Panc1 (cell line): ENCODE measurements around the gene PNKP. TPM values are rescaled to one million over a fixed set of nuclear protein-coding genes. Genes with fewer than 3 reads are reported as not detected.

ENCODE experiments used
- ATAC-seq: fragments of 200-7000 bp; cut with Tn5 transposase; 2 replicates; pipeline ENCODE4 v1.9.1; 2020; ENCODE audit warnings: mild to moderate bottlenecking, moderate library complexity
- BruUV-seq: library from RNA; stranded (reverse); fragments of 400-500 nt; replicated peaks from 2 replicates; lab custom pipeline; 2021; lab: Mats Ljungman, UMichigan
- CTCF ChIA-PET: fragments of 300-600 bp; sonication (Branson Sonifier 250); formaldehyde crosslinking; loops from one replicate; lab custom pipeline; 2022; ENCODE audit warnings: antibody characterized with exemption; lab: Charles Lee
- POLR2A ChIA-PET: fragments of 300-600 bp; sonication (Branson Sonifier 250); formaldehyde crosslinking; loops from one replicate; lab custom pipeline; 2022; ENCODE audit warnings: antibody characterized with exemption; lab: Charles Lee
- DNase-seq: peaks from one replicate; pipeline ENCODE4 v3.0.0-alpha.2; 2010; ENCODE audit warnings: low read depth, low spot score
- H3K27ac ChIP-seq: 2 replicates; pipeline ENCODE4 v1.5.1; 2011; ENCODE audit warnings: mild to moderate bottlenecking, low read length, inconsistent platforms
- H3K27me3 ChIP-seq: fragments of 200-500 bp; sonication (Bioruptor generic); 2 replicates; pipeline ENCODE4 v1.6.0; 2014; ENCODE audit warnings: low read length, inconsistent platforms; ENCODE audit not compliant: control insufficient read depth, insufficient read depth
- H3K36me3 ChIP-seq: fragments of 200-500 bp; sonication (Bioruptor generic); 2 replicates; pipeline ENCODE4 v1.5.1; 2014; ENCODE audit warnings: inconsistent platforms, mild to moderate bottlenecking, low read length, moderate library complexity; ENCODE audit not compliant: control insufficient read depth, insufficient read depth
- H3K4me1 ChIP-seq: 2 replicates; pipeline ENCODE4 v1.5.1; 2011; ENCODE audit warnings: inconsistent platforms, mild to moderate bottlenecking, low read length, moderate library complexity; ENCODE audit not compliant: control insufficient read depth, insufficient read depth
- H3K4me3 ChIP-seq, 2 experiments: 2 replicates each; pipeline ENCODE4 v1.5.1; 2011 to 2012; ENCODE audit warnings: low read depth in 2 of 2, low read length in 2 of 2, mild to moderate bottlenecking in 2 of 2, inconsistent platforms in 1 of 2, moderate library complexity in 1 of 2
- H3K9me3 ChIP-seq: fragments of 200-500 bp; sonication (Bioruptor generic); 2 replicates; pipeline ENCODE4 v1.5.1; 2014; ENCODE audit warnings: low read depth, mild to moderate bottlenecking, inconsistent platforms, low read length, moderate library complexity; ENCODE audit not compliant: control insufficient read depth, insufficient read depth
- POLR2AphosphoS5 ChIP-seq: IDR thresholded peaks from 2 replicates; pipeline ENCODE4 v1.6.1; 2012; ENCODE audit warnings: mild to moderate bottlenecking, low read depth, low read length, moderate library complexity
- SIN3A ChIP-seq: IDR thresholded peaks from 2 replicates; pipeline ENCODE4 v1.6.1; 2012; ENCODE audit warnings: low read depth, mild to moderate bottlenecking, low read length, moderate library complexity, borderline replicate concordance; ENCODE audit not compliant: insufficient read depth
- TCF7L2 ChIP-seq: IDR thresholded peaks from 2 replicates; pipeline ENCODE4 v1.6.1; 2011; ENCODE audit warnings: mild to moderate bottlenecking, low read depth, low read length, inconsistent platforms
- in situ Hi-C: cut with HindIII; loops from 2 replicates; pipeline ENCODE4 v1.10.0; 2016; ENCODE audit warnings: low sequenced_read_pairs, low pct_unique_long_range_greater_than_20kb
- intact Hi-C: fragments of 100-400 bp; cut with micrococcal nuclease; formaldehyde crosslinking; loops from one replicate; pipeline ENCODE4 v1.10.0; 2022; ENCODE audit not compliant: unreplicated experiment
- total RNA-seq: library from RNA; stranded (reverse); gene quantifications from one replicate; pipeline ENCODE4 v1.2.1, GENCODE V29; 2021; ENCODE audit not compliant: unreplicated experiment
- TF ChIP-seq, protein P1 (sequence below), 2 experiments: IDR thresholded peaks; 2 replicates each; pipeline ENCODE4 v1.6.1; 2011 to 2012; ENCODE audit warnings: low read depth in 2 of 2, control low read depth in 1 of 2, low read length in 1 of 2, mild to moderate bottlenecking in 1 of 2, moderate library complexity in 1 of 2; ENCODE audit not compliant: insufficient read depth in 1 of 2
- TF ChIP-seq, protein P2 (sequence below): fragments of 450-650 bp; IDR thresholded peaks from 2 replicates; pipeline ENCODE4 v1.5.1; 2017; ENCODE audit warnings: mild to moderate bottlenecking

PNKP gene
- total RNA-seq, 1 experiment from 2014 or later, result 76.7 TPM

DNA sequence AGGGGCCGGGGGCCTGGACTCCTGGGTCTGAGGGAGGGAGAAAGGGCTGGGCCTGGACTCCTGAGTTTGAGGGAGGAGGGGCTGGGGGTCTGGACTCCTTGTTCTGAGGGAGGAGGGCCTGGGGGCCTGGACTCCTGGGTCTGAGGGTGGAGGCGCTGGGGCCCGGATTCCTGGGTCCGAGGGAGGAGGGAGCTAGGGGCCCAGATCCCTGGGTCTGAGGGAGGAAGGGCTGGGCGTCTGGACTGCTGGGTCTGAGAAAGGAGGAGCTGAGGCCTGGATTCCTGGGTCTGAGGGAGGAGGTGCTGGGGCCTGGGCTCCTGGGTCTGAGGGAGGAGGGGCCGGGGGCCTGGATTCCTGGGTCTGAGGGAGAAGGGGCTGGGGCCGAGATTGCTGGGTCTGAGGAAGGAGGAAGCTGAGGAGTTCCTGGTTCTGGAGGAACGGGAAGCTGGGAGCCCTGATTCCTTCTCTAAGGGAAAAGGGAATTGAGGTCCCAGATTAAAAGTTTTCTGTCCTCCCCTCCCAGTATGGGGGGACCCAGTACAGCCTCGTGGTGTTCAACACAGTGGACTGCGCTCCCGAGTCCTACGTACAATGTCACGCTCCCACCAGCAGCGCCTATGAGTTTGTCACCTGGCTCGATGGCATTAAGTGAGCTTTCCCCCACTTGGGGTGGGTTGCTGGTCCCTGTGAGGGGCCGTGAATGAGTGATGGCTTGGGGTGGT is 48.6 kb downstream of the PNKP start:
- no peaks in the 10 kb centered on the region; the same call in 1 of the 2 replicates for H3K36me3 ChIP-seq
- H3K9me3 ChIP-seq, result no peaks in the 10 kb centered on the region
- no peak for TF ChIP-seq POLR2AphosphoS5
- TF ChIP-seq, protein P1, sequence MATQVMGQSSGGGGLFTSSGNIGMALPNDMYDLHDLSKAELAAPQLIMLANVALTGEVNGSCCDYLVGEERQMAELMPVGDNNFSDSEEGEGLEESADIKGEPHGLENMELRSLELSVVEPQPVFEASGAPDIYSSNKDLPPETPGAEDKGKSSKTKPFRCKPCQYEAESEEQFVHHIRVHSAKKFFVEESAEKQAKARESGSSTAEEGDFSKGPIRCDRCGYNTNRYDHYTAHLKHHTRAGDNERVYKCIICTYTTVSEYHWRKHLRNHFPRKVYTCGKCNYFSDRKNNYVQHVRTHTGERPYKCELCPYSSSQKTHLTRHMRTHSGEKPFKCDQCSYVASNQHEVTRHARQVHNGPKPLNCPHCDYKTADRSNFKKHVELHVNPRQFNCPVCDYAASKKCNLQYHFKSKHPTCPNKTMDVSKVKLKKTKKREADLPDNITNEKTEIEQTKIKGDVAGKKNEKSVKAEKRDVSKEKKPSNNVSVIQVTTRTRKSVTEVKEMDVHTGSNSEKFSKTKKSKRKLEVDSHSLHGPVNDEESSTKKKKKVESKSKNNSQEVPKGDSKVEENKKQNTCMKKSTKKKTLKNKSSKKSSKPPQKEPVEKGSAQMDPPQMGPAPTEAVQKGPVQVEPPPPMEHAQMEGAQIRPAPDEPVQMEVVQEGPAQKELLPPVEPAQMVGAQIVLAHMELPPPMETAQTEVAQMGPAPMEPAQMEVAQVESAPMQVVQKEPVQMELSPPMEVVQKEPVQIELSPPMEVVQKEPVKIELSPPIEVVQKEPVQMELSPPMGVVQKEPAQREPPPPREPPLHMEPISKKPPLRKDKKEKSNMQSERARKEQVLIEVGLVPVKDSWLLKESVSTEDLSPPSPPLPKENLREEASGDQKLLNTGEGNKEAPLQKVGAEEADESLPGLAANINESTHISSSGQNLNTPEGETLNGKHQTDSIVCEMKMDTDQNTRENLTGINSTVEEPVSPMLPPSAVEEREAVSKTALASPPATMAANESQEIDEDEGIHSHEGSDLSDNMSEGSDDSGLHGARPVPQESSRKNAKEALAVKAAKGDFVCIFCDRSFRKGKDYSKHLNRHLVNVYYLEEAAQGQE (IDR thresholded peaks at IDR 0.05; ENCODE audit: insufficient read depth in 1 of 2, low read depth in 2 of 2, low read length in 1 of 2), result no peak
- BruUV-seq, result TSS peak; percentile 84
- peak overlapping the region; percentile 92 to 95 for H3K4me3 ChIP-seq
- ChIA-PET CTCF (interaction anchor here (0.7 kb wide), 1 partner anchor 23 kb away, joined by 4 read pairs; no protein-coding TSS in a partner anchor), POLR2A (interaction anchor here (0.6 to 0.7 kb wide), 4 partner anchors 21 to 49 kb away, joined by 3 to 9 read pairs (median 5); no protein-coding TSS in a partner anchor)
- in situ Hi-C loops, result no loop called here
- DNase-seq, result no peak
- H3K27ac ChIP-seq, result peak overlapping the region; percentile 89
- intact Hi-C loops, result no loop called here
- peaks cover 7% of the 10 kb centered on the region; the same call in 1 of the 2 replicates for H3K4me1 ChIP-seq
- H3K27me3 ChIP-seq, result no peaks in the 10 kb centered on the region
- no peak; the same call in 1 of the 2 replicates for ATAC-seq

DNA sequence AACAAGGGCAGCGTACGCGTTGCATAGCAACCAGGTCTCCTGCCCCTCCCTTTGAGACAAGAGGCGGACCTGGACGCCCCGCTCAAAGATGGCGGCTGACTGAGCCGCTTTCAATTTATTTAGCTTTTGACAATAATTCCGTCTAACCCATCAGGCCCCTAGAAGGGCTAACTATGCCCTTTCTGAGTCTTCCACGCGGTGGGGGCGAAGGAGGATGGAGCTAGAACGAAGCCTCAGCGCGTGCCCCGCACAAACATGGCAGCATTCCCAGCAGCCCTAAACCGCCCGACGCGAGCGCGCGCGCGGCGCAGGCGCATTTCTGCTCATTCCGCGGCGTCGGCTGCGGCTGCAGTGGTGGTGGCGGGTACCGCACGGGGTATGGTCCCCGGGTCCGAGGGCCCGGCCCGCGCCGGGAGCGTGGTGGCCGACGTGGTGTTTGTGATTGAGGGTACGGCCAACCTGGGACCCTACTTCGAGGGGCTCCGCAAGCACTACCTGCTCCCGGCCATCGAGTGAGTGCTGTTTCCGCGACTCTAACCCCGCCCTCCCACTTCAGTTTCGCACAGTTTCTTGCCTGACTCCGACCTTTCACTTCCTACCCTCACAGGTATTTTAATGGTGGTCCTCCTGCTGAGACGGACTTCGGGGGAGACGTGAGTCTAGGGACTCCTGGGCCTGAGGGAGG is 49.3 kb downstream of the PNKP start, which contains the start of gene MED25:
TSS of gene MED25 (plus strand) at position 326 of the 685 bp plus-strand sequence. CDS start at position 379, 53 bp downstream.
- ChIA-PET POLR2A (interaction anchor here (0.6 to 0.7 kb wide), 4 partner anchors 27 to 206 kb away, joined by 3 to 9 read pairs (median 4); no protein-coding TSS in a partner anchor), CTCF (interaction anchor here (0.7 kb wide), 1 partner anchor 23 kb away, joined by 4 read pairs; no protein-coding TSS in a partner anchor)
- Histone ChIP-seq H3K9me3 (no peaks in the 10 kb centered on the region), H3K4me1 (peaks cover 7% of the 10 kb centered on the region; the same call in 1 of the 2 replicates), H3K27me3 (no peaks in the 10 kb centered on the region), H3K4me3 (peak within 1 kb of the TSS; percentile 92 to 95), H3K36me3 (no peaks in the 10 kb centered on the region; the same call in 1 of the 2 replicates), H3K27ac (peak within 1 kb of the TSS; percentile 89)
- DNase-seq (peak; percentile 73), ATAC-seq (peak; percentile 84)
- intact Hi-C loops (no loop called here), in situ Hi-C loops (no loop called here)
- no TSS peak for BruUV-seq
- TF ChIP-seq SIN3A (0 out of 2 replicates have a peak, but pooled peaks have one; percentile 36), POLR2AphosphoS5 (peak; percentile 48), TCF7L2 (no peak)
- TF ChIP-seq, protein P2, sequence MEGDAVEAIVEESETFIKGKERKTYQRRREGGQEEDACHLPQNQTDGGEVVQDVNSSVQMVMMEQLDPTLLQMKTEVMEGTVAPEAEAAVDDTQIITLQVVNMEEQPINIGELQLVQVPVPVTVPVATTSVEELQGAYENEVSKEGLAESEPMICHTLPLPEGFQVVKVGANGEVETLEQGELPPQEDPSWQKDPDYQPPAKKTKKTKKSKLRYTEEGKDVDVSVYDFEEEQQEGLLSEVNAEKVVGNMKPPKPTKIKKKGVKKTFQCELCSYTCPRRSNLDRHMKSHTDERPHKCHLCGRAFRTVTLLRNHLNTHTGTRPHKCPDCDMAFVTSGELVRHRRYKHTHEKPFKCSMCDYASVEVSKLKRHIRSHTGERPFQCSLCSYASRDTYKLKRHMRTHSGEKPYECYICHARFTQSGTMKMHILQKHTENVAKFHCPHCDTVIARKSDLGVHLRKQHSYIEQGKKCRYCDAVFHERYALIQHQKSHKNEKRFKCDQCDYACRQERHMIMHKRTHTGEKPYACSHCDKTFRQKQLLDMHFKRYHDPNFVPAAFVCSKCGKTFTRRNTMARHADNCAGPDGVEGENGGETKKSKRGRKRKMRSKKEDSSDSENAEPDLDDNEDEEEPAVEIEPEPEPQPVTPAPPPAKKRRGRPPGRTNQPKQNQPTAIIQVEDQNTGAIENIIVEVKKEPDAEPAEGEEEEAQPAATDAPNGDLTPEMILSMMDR, result no peak
- TF ChIP-seq, protein P1 (IDR thresholded peaks at IDR 0.05; ENCODE audit: insufficient read depth in 1 of 2, low read depth in 2 of 2, low read length in 1 of 2), result no peak
